HCT116 (cell line): ENCODE results near the gene SORCS2. TPM values are rescaled to one million over a fixed set of nuclear protein-coding genes. Genes with fewer than 3 reads are reported as not detected.

Experiments
- ATAC-seq: fragments of 200-7000 bp; cut with Tn5 transposase; 2 replicates; pipeline ENCODE4 v1.9.1; 2020; ENCODE audit warnings: mild to moderate bottlenecking, moderate library complexity
- BruUV-seq: library from RNA; stranded (reverse); fragments of 400-500 nt; replicated peaks from 2 replicates; lab custom pipeline; 2021; lab: Mats Ljungman, UMichigan
- CTCF ChIA-PET: fragments of 300-600 bp; sonication (Branson Sonifier 250); formaldehyde crosslinking; loops from one replicate; lab custom pipeline; 2021; ENCODE audit warnings: antibody characterized with exemption; lab: Charles Lee
- POLR2A ChIA-PET: fragments of 300-600, 350-600 bp; sonication (Branson Sonifier 250); formaldehyde crosslinking; loops from one replicate; lab custom pipeline; 2021; ENCODE audit warnings: antibody characterized with exemption; lab: Charles Lee
- RAD21 ChIA-PET, 2 experiments: fragments of 300-600 bp; sonication (Branson Sonifier 250); formaldehyde crosslinking; loops; one replicate each; lab custom pipeline; 2023; ENCODE audit warnings: low total read pairs in 2 of 2; ENCODE audit not compliant: uncharacterized antibody in 2 of 2, unreplicated experiment in 2 of 2, low non-redundant PET in 1 of 2; lab: Charles Lee
- DNase-seq: peaks from one replicate; pipeline ENCODE4 v3.0.0-alpha.2; 2010; ENCODE audit warnings: low read depth, low spot score
- H2AFZ ChIP-seq: fragments of 200-600 bp; shearing (Covaris generic), sonication (generic); 2 replicates; pipeline ENCODE4 v1.6.1; 2017; ENCODE audit warnings: low read depth, mixed run types, mixed read lengths, antibody characterized with exemption, low read length; ENCODE audit not compliant: poor library complexity, severe bottlenecking
- H3K27ac ChIP-seq: 2 replicates; pipeline ENCODE4 v1.5.1; 2012; ENCODE audit warnings: low read depth, low read length
- H3K27me3 ChIP-seq: fragments of 200-600 bp; sonication (generic); 2 replicates; pipeline ENCODE4 v1.6.1; 2016; ENCODE audit warnings: mixed run types, low read length, mixed read lengths; ENCODE audit not compliant: insufficient read depth
- H3K36me3 ChIP-seq, 2 experiments: fragments of 200-500 bp in 1 of 2; fragments of 200-600 bp in 1 of 2; sonication (Bioruptor generic) in 1 of 2; sonication (generic) in 1 of 2; 2 replicates each; pipeline versions ENCODE4 v1.5.1 to v1.6.1; 2014 to 2016; ENCODE audit warnings: low read length in 2 of 2, inconsistent platforms in 1 of 2, mixed read lengths in 1 of 2, mixed run types in 1 of 2; ENCODE audit not compliant: insufficient read depth in 2 of 2, control insufficient read depth in 1 of 2
- H3K4me1 ChIP-seq, 2 experiments: fragments of 200-600 bp in 1 of 2; sonication (generic) in 1 of 2; 2 replicates each; pipeline versions ENCODE4 v1.5.1 to v1.6.1; 2012 to 2017; ENCODE audit warnings: low read length in 2 of 2, inconsistent platforms in 1 of 2, mild to moderate bottlenecking in 1 of 2, mixed read lengths in 1 of 2, mixed run types in 1 of 2, moderate library complexity in 1 of 2; ENCODE audit not compliant: insufficient read depth in 2 of 2, control insufficient read depth in 1 of 2
- H3K4me2 ChIP-seq: fragments of 200-600 bp; sonication (generic); 2 replicates; pipeline ENCODE4 v1.6.1; 2017; ENCODE audit warnings: mixed run types, low read length, mixed read lengths
- H3K4me3 ChIP-seq, 2 experiments: fragments of 200-600 bp in 1 of 2; sonication (generic) in 1 of 2; replicated peaks in 1 of 2; 2 replicates each; pipeline ENCODE4 v1.5.1; 2011 to 2016; ENCODE audit warnings: low read length in 2 of 2, control low read depth in 1 of 2, low read depth in 1 of 2, mild to moderate bottlenecking in 1 of 2, mixed read lengths in 1 of 2, mixed run types in 1 of 2
- H3K79me2 ChIP-seq: fragments of 200-600 bp; sonication (generic); 2 replicates; pipeline ENCODE4 v1.6.1; 2017; ENCODE audit warnings: mild to moderate bottlenecking, mixed run types, low read length, moderate library complexity, mixed read lengths; ENCODE audit not compliant: insufficient read depth
- H3K9ac ChIP-seq: fragments of 200-600 bp; sonication (generic); 2 replicates; pipeline ENCODE4 v1.6.1; 2016; ENCODE audit warnings: low read length, mixed read lengths
- H3K9me2 ChIP-seq: fragments of 200-600 bp; sonication (generic), shearing (Covaris generic); 2 replicates; pipeline ENCODE4 v1.6.1; 2017; ENCODE audit warnings: mixed run types, mild to moderate bottlenecking, moderate library complexity; ENCODE audit not compliant: insufficient read depth
- H3K9me3 ChIP-seq, 2 experiments: fragments of 200-500 bp in 1 of 2; fragments of 200-600 bp in 1 of 2; sonication (Bioruptor generic) in 1 of 2; sonication (generic) in 1 of 2; 2 replicates each; pipeline ENCODE4 v1.6.1; 2014 to 2017; ENCODE audit warnings: low read length in 2 of 2, mixed read lengths in 2 of 2, inconsistent platforms in 1 of 2, low read depth in 1 of 2, mild to moderate bottlenecking in 1 of 2, mixed run types in 1 of 2, moderate library complexity in 1 of 2; ENCODE audit not compliant: control insufficient read depth in 1 of 2, insufficient read depth in 1 of 2
- H4K20me1 ChIP-seq: fragments of 200-600 bp; sonication (generic), shearing (Covaris generic); 2 replicates; pipeline ENCODE4 v1.6.1; 2017; ENCODE audit warnings: mixed run types, mild to moderate bottlenecking, moderate library complexity; ENCODE audit not compliant: insufficient read depth
- CBX3 ChIP-seq: IDR thresholded peaks from 2 replicates; pipeline ENCODE4 v1.6.1; 2012; ENCODE audit warnings: low read depth
- CEBPB ChIP-seq: IDR thresholded peaks from 2 replicates; pipeline ENCODE4 v1.6.1; 2012; ENCODE audit warnings: low read depth
- EZH2 ChIP-seq: fragments of 200-600 bp; sonication (generic); IDR thresholded peaks from 2 replicates; pipeline ENCODE4 v1.6.1; 2017; ENCODE audit warnings: antibody characterized with exemption, mixed run types
- JUND ChIP-seq: IDR thresholded peaks from 2 replicates; pipeline ENCODE4 v1.6.1; 2012
- POLR2A ChIP-seq: IDR thresholded peaks from 2 replicates; pipeline ENCODE4 v1.7.0; 2011; ENCODE audit warnings: borderline replicate concordance; ENCODE audit not compliant: insufficient read depth, insufficient read length; ENCODE audit errors: extremely low read depth
- POLR2AphosphoS5 ChIP-seq: IDR thresholded peaks from 2 replicates; pipeline ENCODE4 v1.6.1; 2011; ENCODE audit warnings: mild to moderate bottlenecking, low read depth, low read length, moderate library complexity
- RAD21 ChIP-seq: IDR thresholded peaks from 2 replicates; pipeline ENCODE4 v1.6.1; 2012; ENCODE audit warnings: low read depth, mild to moderate bottlenecking
- TCF7L2 ChIP-seq: IDR thresholded peaks from 2 replicates; pipeline ENCODE4 v1.7.0; 2011; ENCODE audit warnings: borderline replicate concordance, inconsistent platforms; ENCODE audit not compliant: insufficient read depth, insufficient read length; ENCODE audit errors: extremely low read depth
- ZFX ChIP-seq: fragments of 450-650 bp; IDR thresholded peaks from 2 replicates; pipeline ENCODE4 v1.6.1; 2017
- ZNF274 ChIP-seq: fragments of 200-500 bp; sonication (Bioruptor generic); IDR thresholded peaks from 2 replicates; pipeline ENCODE4 v1.6.1; 2014; ENCODE audit warnings: mild to moderate bottlenecking, low read depth, low read length, inconsistent platforms
- intact Hi-C: fragments of 100-400 bp; cut with micrococcal nuclease; formaldehyde crosslinking; loops from 2 replicates; pipeline ENCODE4 v1.10.0; 2022
- total RNA-seq: library from RNA; stranded (reverse); gene quantifications from one replicate; pipeline ENCODE4 v1.2.1, GENCODE V29; 2021; ENCODE audit not compliant: unreplicated experiment
- TF ChIP-seq, protein P1 (sequence below): IDR thresholded peaks from 2 replicates; pipeline ENCODE4 v1.6.1; 2012; ENCODE audit warnings: low read depth
- TF ChIP-seq, protein P2 (sequence below), 3 experiments: fragments of 200-600 bp in 1 of 3; sonication (generic) in 1 of 3; IDR thresholded peaks in 2 of 3; conservative IDR thresholded peaks in 1 of 3; 2 replicates each; pipeline ENCODE4 v1.5.1; 2012 to 2017; ENCODE audit warnings: low read depth in 2 of 3, low read length in 2 of 3, antibody characterized with exemption in 1 of 3, borderline replicate concordance in 1 of 3, control low read depth in 1 of 3, mild to moderate bottlenecking in 1 of 3, mixed read lengths in 1 of 3, mixed run types in 1 of 3, moderate library complexity in 1 of 3; ENCODE audit not compliant: insufficient read depth in 1 of 3
- TF ChIP-seq, protein P3 (sequence below): IDR thresholded peaks from 2 replicates; pipeline ENCODE4 v1.6.1; 2012
- TF ChIP-seq, protein P4 (sequence below): IDR thresholded peaks from 2 replicates; pipeline ENCODE4 v1.6.1; 2012

The SORCS2 gene
- total RNA-seq, 1 experiment from 2014 or later, result 0.37 TPM

DNA sequence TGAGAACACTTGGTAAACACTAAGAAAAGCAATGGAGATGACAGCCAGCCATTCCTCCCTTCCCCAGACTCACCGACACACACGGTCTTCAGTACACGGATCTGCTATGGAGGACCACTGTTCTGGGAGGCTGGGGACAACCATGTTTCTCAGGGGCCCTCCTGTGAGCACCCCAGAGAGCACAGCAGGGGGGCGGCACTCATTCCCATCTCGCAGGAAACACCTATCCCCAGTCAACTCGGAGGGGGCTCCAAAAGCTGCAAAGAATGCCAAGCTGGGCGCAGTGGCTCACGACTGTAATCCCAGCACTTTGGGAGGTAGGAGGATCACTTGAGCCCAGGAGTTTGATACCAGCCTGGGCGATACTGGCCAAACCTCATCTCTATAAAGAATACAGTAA lies 575.2 kb downstream of the SORCS2 start:
- Histone ChIP-seq H3K27me3 (no peaks in the 10 kb centered on the region), H3K36me3 (peaks cover 2 to 3% of the 10 kb centered on the region in 2 experiments; a peak in 1 of 4 replicates), H3K27ac (no peak overlapping the region), H3K79me2 (no peaks in the 10 kb centered on the region), H3K9ac (no peak overlapping the region), H3K4me3 (no peak overlapping the region), H2AFZ (no peak overlapping the region), H3K9me2 (no peaks in the 10 kb centered on the region), H3K4me1 (no peaks in the 10 kb centered on the region), H3K4me2 (no peak overlapping the region), H4K20me1 (no peaks in the 10 kb centered on the region), H3K9me3 (no peaks in the 10 kb centered on the region)
- intact Hi-C loops, result no loop called here
- no TSS peak for BruUV-seq
- ATAC-seq (no peak), DNase-seq (no peak)
- RAD21 ChIA-PET, result no interaction called here
- TF ChIP-seq RAD21 (no peak), ZNF274 (no peak), EZH2 (no peak), CBX3 (no peak), POLR2AphosphoS5 (no peak), JUND (no peak), CEBPB (no peak), POLR2A (no peak), ZFX (no peak), TCF7L2 (no peak)
- TF ChIP-seq, protein P1, sequence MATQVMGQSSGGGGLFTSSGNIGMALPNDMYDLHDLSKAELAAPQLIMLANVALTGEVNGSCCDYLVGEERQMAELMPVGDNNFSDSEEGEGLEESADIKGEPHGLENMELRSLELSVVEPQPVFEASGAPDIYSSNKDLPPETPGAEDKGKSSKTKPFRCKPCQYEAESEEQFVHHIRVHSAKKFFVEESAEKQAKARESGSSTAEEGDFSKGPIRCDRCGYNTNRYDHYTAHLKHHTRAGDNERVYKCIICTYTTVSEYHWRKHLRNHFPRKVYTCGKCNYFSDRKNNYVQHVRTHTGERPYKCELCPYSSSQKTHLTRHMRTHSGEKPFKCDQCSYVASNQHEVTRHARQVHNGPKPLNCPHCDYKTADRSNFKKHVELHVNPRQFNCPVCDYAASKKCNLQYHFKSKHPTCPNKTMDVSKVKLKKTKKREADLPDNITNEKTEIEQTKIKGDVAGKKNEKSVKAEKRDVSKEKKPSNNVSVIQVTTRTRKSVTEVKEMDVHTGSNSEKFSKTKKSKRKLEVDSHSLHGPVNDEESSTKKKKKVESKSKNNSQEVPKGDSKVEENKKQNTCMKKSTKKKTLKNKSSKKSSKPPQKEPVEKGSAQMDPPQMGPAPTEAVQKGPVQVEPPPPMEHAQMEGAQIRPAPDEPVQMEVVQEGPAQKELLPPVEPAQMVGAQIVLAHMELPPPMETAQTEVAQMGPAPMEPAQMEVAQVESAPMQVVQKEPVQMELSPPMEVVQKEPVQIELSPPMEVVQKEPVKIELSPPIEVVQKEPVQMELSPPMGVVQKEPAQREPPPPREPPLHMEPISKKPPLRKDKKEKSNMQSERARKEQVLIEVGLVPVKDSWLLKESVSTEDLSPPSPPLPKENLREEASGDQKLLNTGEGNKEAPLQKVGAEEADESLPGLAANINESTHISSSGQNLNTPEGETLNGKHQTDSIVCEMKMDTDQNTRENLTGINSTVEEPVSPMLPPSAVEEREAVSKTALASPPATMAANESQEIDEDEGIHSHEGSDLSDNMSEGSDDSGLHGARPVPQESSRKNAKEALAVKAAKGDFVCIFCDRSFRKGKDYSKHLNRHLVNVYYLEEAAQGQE, result no peak
- TF ChIP-seq, protein P2, sequence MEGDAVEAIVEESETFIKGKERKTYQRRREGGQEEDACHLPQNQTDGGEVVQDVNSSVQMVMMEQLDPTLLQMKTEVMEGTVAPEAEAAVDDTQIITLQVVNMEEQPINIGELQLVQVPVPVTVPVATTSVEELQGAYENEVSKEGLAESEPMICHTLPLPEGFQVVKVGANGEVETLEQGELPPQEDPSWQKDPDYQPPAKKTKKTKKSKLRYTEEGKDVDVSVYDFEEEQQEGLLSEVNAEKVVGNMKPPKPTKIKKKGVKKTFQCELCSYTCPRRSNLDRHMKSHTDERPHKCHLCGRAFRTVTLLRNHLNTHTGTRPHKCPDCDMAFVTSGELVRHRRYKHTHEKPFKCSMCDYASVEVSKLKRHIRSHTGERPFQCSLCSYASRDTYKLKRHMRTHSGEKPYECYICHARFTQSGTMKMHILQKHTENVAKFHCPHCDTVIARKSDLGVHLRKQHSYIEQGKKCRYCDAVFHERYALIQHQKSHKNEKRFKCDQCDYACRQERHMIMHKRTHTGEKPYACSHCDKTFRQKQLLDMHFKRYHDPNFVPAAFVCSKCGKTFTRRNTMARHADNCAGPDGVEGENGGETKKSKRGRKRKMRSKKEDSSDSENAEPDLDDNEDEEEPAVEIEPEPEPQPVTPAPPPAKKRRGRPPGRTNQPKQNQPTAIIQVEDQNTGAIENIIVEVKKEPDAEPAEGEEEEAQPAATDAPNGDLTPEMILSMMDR (IDR thresholded peaks at IDR 0.05 in 2 of 3, conservative IDR thresholded peaks at IDR 0.05 in 1 of 3; ENCODE audit: borderline replicate concordance in 1 of 3, insufficient read depth in 1 of 3, low read depth in 2 of 3, low read length in 2 of 3), result no peak
- TF ChIP-seq, protein P3, sequence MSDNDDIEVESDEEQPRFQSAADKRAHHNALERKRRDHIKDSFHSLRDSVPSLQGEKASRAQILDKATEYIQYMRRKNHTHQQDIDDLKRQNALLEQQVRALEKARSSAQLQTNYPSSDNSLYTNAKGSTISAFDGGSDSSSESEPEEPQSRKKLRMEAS, result no peak
- TF ChIP-seq, protein P4, sequence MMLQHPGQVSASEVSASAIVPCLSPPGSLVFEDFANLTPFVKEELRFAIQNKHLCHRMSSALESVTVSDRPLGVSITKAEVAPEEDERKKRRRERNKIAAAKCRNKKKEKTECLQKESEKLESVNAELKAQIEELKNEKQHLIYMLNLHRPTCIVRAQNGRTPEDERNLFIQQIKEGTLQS, result no peak
- CTCF ChIA-PET, result interaction anchor here (0.9 kb wide), 1 partner anchor 35 kb away, joined by 3 read pairs; no protein-coding TSS in a partner anchor
- POLR2A ChIA-PET, result no interaction called here
